Hepatocyte (in vitro differentiated cells): ENCODE results near the gene ALOX5. TPM values are rescaled to one million over a fixed set of nuclear protein-coding genes. Genes with fewer than 3 reads are reported as not detected.

ENCODE experiments used
- DNase-seq: peaks from one replicate; pipeline ENCODE4 v3.0.0-alpha.2; 2016; ENCODE audit warnings: low spot score
- H2AFZ ChIP-seq: fragments of 200-600 bp; sonication (generic); 2 replicates; pipeline ENCODE4 v1.6.0; 2016; ENCODE audit warnings: antibody characterized with exemption, mild to moderate bottlenecking
- H3K27ac ChIP-seq: fragments of 200-600 bp; sonication (generic); 2 replicates; pipeline ENCODE4 v1.5.1; 2016; ENCODE audit warnings: mild to moderate bottlenecking
- H3K27me3 ChIP-seq: fragments of 200-600 bp; sonication (generic); 2 replicates; pipeline ENCODE4 v1.6.1; 2016
- H3K36me3 ChIP-seq: fragments of 200-600 bp; sonication (generic); replicated peaks from 2 replicates; pipeline ENCODE4 v1.5.1; 2016; ENCODE audit warnings: low read depth; ENCODE audit not compliant: insufficient read depth
- H3K4me1 ChIP-seq: fragments of 200-600 bp; sonication (generic); 2 replicates; pipeline ENCODE4 v1.5.1; 2016; ENCODE audit warnings: mild to moderate bottlenecking, moderate library complexity; ENCODE audit not compliant: insufficient read depth
- H3K4me2 ChIP-seq: fragments of 200-600 bp; sonication (generic); 2 replicates; pipeline ENCODE4 v1.6.0; 2016
- H3K4me3 ChIP-seq: fragments of 200-600 bp; sonication (generic); 2 replicates; pipeline ENCODE4 v1.5.1; 2016; ENCODE audit warnings: mild to moderate bottlenecking
- H3K79me2 ChIP-seq: fragments of 200-600 bp; sonication (generic); 2 replicates; pipeline ENCODE4 v1.6.0; 2017; ENCODE audit warnings: mild to moderate bottlenecking
- H3K9me2 ChIP-seq: fragments of 200-600 bp; sonication (generic); replicated peaks from 2 replicates; pipeline ENCODE4 v1.6.0; 2017; ENCODE audit warnings: mild to moderate bottlenecking; ENCODE audit not compliant: insufficient read depth
- H3K9me3 ChIP-seq: fragments of 200-600 bp; sonication (generic); 2 replicates; pipeline ENCODE4 v1.5.1; 2016; ENCODE audit warnings: low read depth, mild to moderate bottlenecking
- H4K20me1 ChIP-seq: fragments of 200-600 bp; sonication (generic); 2 replicates; pipeline ENCODE4 v1.6.0; 2016; ENCODE audit warnings: mild to moderate bottlenecking; ENCODE audit not compliant: insufficient read depth, poor library complexity, severe bottlenecking
- CTCF ChIP-seq: fragments of 200-600 bp; sonication (generic); IDR thresholded peaks from 2 replicates; pipeline ENCODE4 v1.5.1; 2016; ENCODE audit warnings: antibody characterized with exemption, mild to moderate bottlenecking; ENCODE audit not compliant: poor library complexity
- EZH2 ChIP-seq: fragments of 200-600 bp; sonication (generic); IDR thresholded peaks from 2 replicates; pipeline ENCODE4 v1.6.1; 2016; ENCODE audit warnings: antibody characterized with exemption, mild to moderate bottlenecking, borderline replicate concordance
- EZH2phosphoT487 ChIP-seq: fragments of 200-600 bp; sonication (generic); IDR thresholded peaks from one replicate; pipeline ENCODE4 v1.6.1; 2018; ENCODE audit warnings: antibody characterized with exemption, mild to moderate bottlenecking, low read depth, moderate library complexity; ENCODE audit not compliant: unreplicated experiment, severe bottlenecking
- WGBS: methylation state at CpG from one replicate; pipeline ENCODE4 v1.1.6; 2016; ENCODE audit warnings: low lambda C conversion rate; ENCODE audit errors: missing lambda C conversion rate; 5-methylcytosine and 5-hydroxymethylcytosine counted together
- polyA plus RNA-seq: library from polyadenylated mRNA; unstranded; fragments of >200 nt; fragmentation: Nextera tagmentation; extraction: Ambion mirVana; gene quantifications from 2 replicates; pipeline ENCODE4 v1.2.1, GENCODE V29; 2016
- total RNA-seq: library from RNA; depleted of rRNA; stranded (reverse); fragments of >200 nt; gene quantifications from 2 replicates; pipeline ENCODE4 v1.2.3, GENCODE V29; 2014

Gene ALOX5
- total and polyA plus RNA-seq, 2 experiments from 2014 or later, result 3.5 to 4.4 TPM

GRCh38 chr10:45423976-45424499 is 50.0 kb downstream of the ALOX5 start:
- no peaks in the 10 kb centered on the region for H3K9me2 ChIP-seq
- peaks cover 9% of the 10 kb centered on the region for H3K4me1 ChIP-seq
- TF ChIP-seq CTCF (no peak), EZH2 (no peak)
- H3K27me3 ChIP-seq, result no peaks in the 10 kb centered on the region
- WGBS, result 95% methylated on average over 7 of the region's 7 CpGs
- H2AFZ ChIP-seq, result no peak overlapping the region
- H3K4me2 ChIP-seq, result no peak overlapping the region
- H3K4me3 ChIP-seq, result no peak overlapping the region
- no peak for DNase-seq
- no peaks in the 10 kb centered on the region for H3K36me3 ChIP-seq
- no peak overlapping the region for H3K27ac ChIP-seq
- no peaks in the 10 kb centered on the region for H3K79me2 ChIP-seq
- H3K9me3 ChIP-seq, result no peaks in the 10 kb centered on the region
- H4K20me1 ChIP-seq, result no peaks in the 10 kb centered on the region

- Histone ChIP-seq H3K27ac (no peak overlapping the region), H2AFZ (no peak overlapping the region), H3K36me3 (no peaks in the 10 kb centered on the region), H3K79me2 (no peaks in the 10 kb centered on the region), H3K4me2 (no peak overlapping the region), H3K4me3 (no peak overlapping the region), H4K20me1 (no peaks in the 10 kb centered on the region), H3K9me3 (no peaks in the 10 kb centered on the region), H3K9me2 (no peaks in the 10 kb centered on the region), H3K27me3 (no peaks in the 10 kb centered on the region), H3K4me1 (peaks cover 9% of the 10 kb centered on the region)
- WGBS, result 86% methylated on average over 15 of the region's 15 CpGs
- no peak for DNase-seq
- TF ChIP-seq EZH2 (no peak), EZH2phosphoT487 (no peak), CTCF (no peak)
These were observed 50.8 kb downstream of the ALOX5 start for GRCh38 chr10:45424668-45425404.

- no peaks in the 10 kb centered on the region for H4K20me1 ChIP-seq
- TF ChIP-seq CTCF (no peak), EZH2 (no peak), EZH2phosphoT487 (no peak)
- no peak for DNase-seq
- H2AFZ ChIP-seq, result no peak overlapping the region
- H3K36me3 ChIP-seq, result no peaks in the 10 kb centered on the region
- H3K9me2 ChIP-seq, result no peaks in the 10 kb centered on the region
- no peak overlapping the region for H3K4me2 ChIP-seq
- WGBS, result 74% methylated on average over 10 of the region's 10 CpGs
- no peak overlapping the region for H3K4me3 ChIP-seq
- no peak overlapping the region for H3K27ac ChIP-seq
- H3K4me1 ChIP-seq, result peaks cover 5% of the 10 kb centered on the region
- H3K9me3 ChIP-seq, result no peaks in the 10 kb centered on the region
- H3K79me2 ChIP-seq, result no peaks in the 10 kb centered on the region
- no peaks in the 10 kb centered on the region for H3K27me3 ChIP-seq
These were observed 51.9 kb downstream of the ALOX5 start for GRCh38 chr10:45425621-45426563.
